Neural cell (in vitro differentiated cells): ENCODE results near the gene ITGAL.

Experiments used
- EZH2 ChIP-seq: fragments of 200-600, 300-800 bp; shearing (Covaris generic), sonication (generic); IDR thresholded peaks from 2 replicates; pipeline ENCODE4 v1.6.1; 2014; ENCODE audit warnings: antibody characterized with exemption, low read length, borderline replicate concordance, mild to moderate bottlenecking; ENCODE audit not compliant: insufficient read depth, poor library complexity, severe bottlenecking
- RAD21 ChIP-seq: fragments of 450-650 bp; conservative IDR thresholded peaks from 2 replicates; pipeline ENCODE4 v1.6.1; 2014; ENCODE audit warnings: antibody characterized with exemption, mild to moderate bottlenecking, moderate library complexity
- TAF1 ChIP-seq: IDR thresholded peaks from 2 replicates; pipeline ENCODE4 v1.6.1; 2012; ENCODE audit warnings: low read depth
- TF ChIP-seq, protein P1 (sequence below): fragments of 450-650 bp; IDR thresholded peaks from 2 replicates; pipeline ENCODE4 v1.5.1; 2014; ENCODE audit warnings: antibody characterized with exemption, mild to moderate bottlenecking, moderate library complexity; ENCODE audit not compliant: poor library complexity, severe bottlenecking

- TF ChIP-seq EZH2 (no peak), RAD21 (no peak), TAF1 (no peak)
- TF ChIP-seq, protein P1, sequence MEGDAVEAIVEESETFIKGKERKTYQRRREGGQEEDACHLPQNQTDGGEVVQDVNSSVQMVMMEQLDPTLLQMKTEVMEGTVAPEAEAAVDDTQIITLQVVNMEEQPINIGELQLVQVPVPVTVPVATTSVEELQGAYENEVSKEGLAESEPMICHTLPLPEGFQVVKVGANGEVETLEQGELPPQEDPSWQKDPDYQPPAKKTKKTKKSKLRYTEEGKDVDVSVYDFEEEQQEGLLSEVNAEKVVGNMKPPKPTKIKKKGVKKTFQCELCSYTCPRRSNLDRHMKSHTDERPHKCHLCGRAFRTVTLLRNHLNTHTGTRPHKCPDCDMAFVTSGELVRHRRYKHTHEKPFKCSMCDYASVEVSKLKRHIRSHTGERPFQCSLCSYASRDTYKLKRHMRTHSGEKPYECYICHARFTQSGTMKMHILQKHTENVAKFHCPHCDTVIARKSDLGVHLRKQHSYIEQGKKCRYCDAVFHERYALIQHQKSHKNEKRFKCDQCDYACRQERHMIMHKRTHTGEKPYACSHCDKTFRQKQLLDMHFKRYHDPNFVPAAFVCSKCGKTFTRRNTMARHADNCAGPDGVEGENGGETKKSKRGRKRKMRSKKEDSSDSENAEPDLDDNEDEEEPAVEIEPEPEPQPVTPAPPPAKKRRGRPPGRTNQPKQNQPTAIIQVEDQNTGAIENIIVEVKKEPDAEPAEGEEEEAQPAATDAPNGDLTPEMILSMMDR = no peak
Measured at GRCh38 chr16:30457256-30457655, 15.3 kb upstream of the ITGAL start.
